ENCODE measurements around the gene SNX4.

- TF ChIP-seq CTCF (IDR thresholded peaks at IDR 0.05) (no peak), POLR2A (IDR thresholded peaks at IDR 0.05) (no peak)
These were observed 79.0 kb downstream of the SNX4 start for GRCh38 chr3:125440970-125441369.

Measured in adrenal gland (tissue), 5 donors.